Neural crest cell (in vitro differentiated cells): ENCODE measurements around the gene PSAPL1. TPM values are rescaled to one million over a fixed set of nuclear protein-coding genes. Genes with fewer than 3 reads are reported as not detected.

Experiments
- DNase-seq: peaks from one replicate; pipeline ENCODE4 v3.0.0; 2021; ENCODE audit warnings: low read depth, mixed read lengths, low spot score
- H3K27ac Mint-ChIP-seq: one replicate; pipeline ENCODE4 v1.8.0; 2021; ENCODE audit warnings: mild to moderate bottlenecking, mixed read lengths; ENCODE audit not compliant: unreplicated experiment
- H3K27me3 Mint-ChIP-seq: 2 replicates; pipeline ENCODE4 v1.8.0; 2021; ENCODE audit warnings: low read depth, mild to moderate bottlenecking, mixed read lengths
- H3K36me3 Mint-ChIP-seq: 2 replicates; pipeline ENCODE4 v1.8.0; 2021; ENCODE audit warnings: low read depth, mild to moderate bottlenecking, mixed read lengths
- H3K4me1 Mint-ChIP-seq: 2 replicates; pipeline ENCODE4 v1.8.0; 2021; ENCODE audit warnings: mixed read lengths
- H3K4me3 Mint-ChIP-seq: one replicate; pipeline ENCODE4 v1.8.0; 2021; ENCODE audit warnings: mild to moderate bottlenecking, mixed read lengths
- H3K9me3 Mint-ChIP-seq: 2 replicates; pipeline ENCODE4 v1.8.0; 2021; ENCODE audit warnings: mixed read lengths
- CTCF ChIP-seq: fragments of 200-600 bp; sonication (generic); conservative IDR thresholded peaks from 2 replicates; pipeline ENCODE4 v1.5.0; 2021; ENCODE audit warnings: antibody characterized with exemption, mild to moderate bottlenecking
- total RNA-seq: library from RNA; stranded (reverse); gene quantifications from 2 replicates; pipeline ENCODE4 v1.2.1, GENCODE V29; 2021

PSAPL1 gene
- total RNA-seq, 1 donor from 2014 or later, result not detected

- no peak for TF ChIP-seq CTCF
- peaks cover 2% of the 10 kb centered on the region for H3K36me3 Mint-ChIP-seq
- peak overlapping the region; percentile 12 for H3K27ac Mint-ChIP-seq
- no peak overlapping the region for H3K4me3 Mint-ChIP-seq
- peaks cover 3% of the 10 kb centered on the region for H3K9me3 Mint-ChIP-seq
- DNase-seq, result no peak
- H3K27me3 Mint-ChIP-seq, result peaks cover 50% of the 10 kb centered on the region
- peaks cover 58% of the 10 kb centered on the region for H3K4me1 Mint-ChIP-seq
Observed at GRCh38 chr4:7395645-7396044, 39.1 kb downstream of the PSAPL1 start.

DNA sequence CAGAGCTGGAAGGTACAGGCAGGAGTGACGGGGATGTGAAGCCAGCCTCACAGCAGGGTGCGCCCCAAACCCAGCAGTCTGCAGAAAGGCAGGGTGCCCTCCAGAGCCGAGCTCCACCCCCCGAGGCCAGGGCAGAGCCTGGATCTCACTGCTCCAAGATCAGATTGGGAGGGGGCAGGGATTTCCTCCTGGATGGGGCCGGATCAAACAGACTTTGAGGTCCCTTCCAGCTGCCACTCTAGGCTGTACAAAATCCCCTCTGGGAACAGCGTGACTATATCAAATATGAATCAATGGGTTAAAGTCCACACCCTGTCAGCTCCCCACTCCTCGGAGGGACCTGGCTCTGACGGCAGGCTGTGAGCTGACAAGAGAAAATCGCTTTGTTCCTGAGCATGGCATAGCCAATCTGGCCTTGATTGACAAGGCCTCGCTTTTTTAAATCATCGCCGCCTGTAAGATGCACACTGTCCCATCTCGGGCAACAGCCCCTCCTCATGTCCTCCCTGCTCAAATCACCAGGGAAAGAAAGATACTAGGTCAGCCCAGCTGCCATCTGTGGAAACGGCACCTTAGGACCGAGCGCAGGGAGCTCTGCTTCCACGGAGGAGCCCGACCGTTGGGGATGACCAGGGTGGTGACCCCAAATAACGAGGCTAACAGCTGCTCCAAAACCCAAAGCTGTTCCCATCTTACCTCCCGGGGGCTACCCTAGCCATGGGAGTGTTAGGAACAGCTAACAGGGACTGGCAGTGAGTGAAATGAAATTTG, 39.9 kb downstream of the PSAPL1 start:
- TF ChIP-seq CTCF, result no peak
- Mint-ChIP-seq H3K27ac (peak overlapping the region; percentile 40), H3K27me3 (peaks cover 49% of the 10 kb centered on the region), H3K4me3 (no peak overlapping the region), H3K36me3 (no peaks in the 10 kb centered on the region), H3K4me1 (peaks cover 66% of the 10 kb centered on the region), H3K9me3 (no peaks in the 10 kb centered on the region)
- no peak for DNase-seq

DNA sequence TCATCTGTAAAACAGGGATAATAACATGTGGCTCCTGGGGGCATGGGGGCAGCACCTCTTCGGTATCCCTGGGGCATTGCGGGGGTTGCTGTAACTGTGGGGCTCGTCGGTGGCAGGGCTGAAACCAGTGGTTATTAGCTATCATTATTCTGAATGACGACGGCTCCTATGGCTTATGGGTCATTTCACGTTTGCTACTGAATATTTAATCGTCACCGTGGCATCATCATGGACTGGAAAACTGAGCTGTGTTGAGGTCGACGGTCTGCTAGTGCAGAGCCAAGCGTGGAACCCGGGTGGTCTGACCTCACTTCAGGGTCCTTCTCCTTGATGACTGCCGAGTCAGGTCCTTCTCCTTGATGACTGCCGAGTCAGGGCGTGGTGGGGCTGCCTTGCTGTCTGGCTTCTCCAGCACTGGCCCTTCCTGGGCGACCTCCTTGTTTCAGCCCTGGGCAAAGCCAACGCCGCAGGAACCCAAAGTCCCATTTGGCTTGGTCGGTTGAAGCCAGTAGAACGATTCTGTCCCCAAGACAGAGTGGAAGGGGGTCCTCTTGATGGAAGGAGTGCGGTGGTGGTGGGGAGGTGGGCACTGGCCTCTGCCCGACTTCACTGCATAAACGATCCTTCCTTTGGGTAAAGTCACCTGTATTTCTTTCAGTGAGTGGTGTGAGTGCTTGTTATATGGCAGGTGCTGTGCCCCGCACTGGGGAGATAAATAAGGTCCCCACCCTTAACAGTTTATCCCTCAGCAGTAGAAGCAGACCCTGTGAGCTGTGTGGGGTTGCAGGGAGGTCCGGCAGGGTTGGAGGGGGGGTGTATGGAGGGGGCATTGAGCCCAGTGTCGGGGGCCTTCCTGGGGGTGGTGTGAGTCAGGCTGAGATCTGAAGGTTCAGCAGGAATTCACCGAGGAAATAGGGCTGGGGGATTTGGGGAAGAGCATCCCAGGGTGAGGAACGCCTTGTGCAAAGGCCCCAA, 40.8 kb downstream of the PSAPL1 start:
- Mint-ChIP-seq H3K27ac (peak overlapping the region; percentile 27), H3K27me3 (peaks cover 45% of the 10 kb centered on the region), H3K4me3 (no peak overlapping the region), H3K9me3 (no peaks in the 10 kb centered on the region), H3K36me3 (no peaks in the 10 kb centered on the region), H3K4me1 (peaks cover 69% of the 10 kb centered on the region)
- no peak for DNase-seq
- no peak for TF ChIP-seq CTCF

- H3K9me3 Mint-ChIP-seq, result no peaks in the 10 kb centered on the region
- peaks cover 63% of the 10 kb centered on the region for H3K4me1 Mint-ChIP-seq
- no peak for TF ChIP-seq CTCF
- no peak for DNase-seq
- H3K4me3 Mint-ChIP-seq, result no peak overlapping the region
- no peaks in the 10 kb centered on the region for H3K36me3 Mint-ChIP-seq
- no peak overlapping the region for H3K27ac Mint-ChIP-seq
- H3K27me3 Mint-ChIP-seq, result peaks cover 38% of the 10 kb centered on the region
Observed at GRCh38 chr4:7392438-7393421, 42.0 kb downstream of the PSAPL1 start.
